HG03135 (cell line): ENCODE measurements around the gene FAM53C.
"Not testable (repeated sequence)": the region's sequence is repeated elsewhere in the genome, so short reads cannot be mapped to it uniquely, and the experiment has no call there.

ENCODE experiments used
- ATAC-seq: cut with Tn5 transposase; IDR thresholded peaks from one replicate; pipeline ENCODE4 v1.9.1; 2021; ENCODE audit warnings: mild to moderate bottlenecking, moderate library complexity; ENCODE audit not compliant: unreplicated experiment

The FAM53C gene

DNA sequence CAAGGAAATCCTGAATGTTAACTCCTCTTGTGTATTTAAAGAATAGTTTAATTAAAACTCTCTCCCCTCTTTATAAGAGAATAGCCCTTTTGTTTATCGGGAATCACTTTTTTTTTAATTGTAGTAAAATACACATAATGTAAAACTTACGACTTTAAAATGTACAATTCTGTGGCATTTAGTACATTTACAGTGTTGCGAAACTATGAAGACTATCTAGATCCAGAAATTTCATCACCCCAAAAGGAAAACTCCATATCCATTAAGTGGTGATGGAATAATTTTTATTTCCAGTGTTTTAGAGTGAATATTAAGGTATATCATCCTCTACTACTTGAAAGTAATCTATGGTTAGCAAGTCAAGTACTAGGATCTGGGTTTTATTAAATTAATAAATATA lies 51.3 kb downstream of the FAM53C start:
- ATAC-seq = no peak

DNA sequence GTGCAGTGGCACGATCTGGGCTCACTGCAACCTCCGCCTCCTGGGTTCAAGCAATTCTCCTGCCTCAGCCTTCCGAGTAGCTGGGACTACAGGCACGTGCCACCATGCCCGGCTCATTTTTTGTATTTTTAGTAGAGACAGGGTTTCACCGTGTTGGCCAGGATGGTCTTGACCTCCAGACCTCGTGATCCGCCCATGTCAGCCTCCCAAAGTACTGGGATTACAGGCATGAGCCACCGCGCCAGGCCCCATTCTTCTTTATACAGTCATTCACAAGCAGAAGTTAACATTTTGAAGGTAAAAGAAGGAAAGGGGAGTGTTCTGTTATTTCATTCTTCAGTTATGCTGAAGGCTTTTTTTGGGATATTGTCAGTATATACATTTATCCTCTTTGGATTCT lies 51.8 kb downstream of the FAM53C start:
- not testable (repeated sequence) for ATAC-seq

DNA sequence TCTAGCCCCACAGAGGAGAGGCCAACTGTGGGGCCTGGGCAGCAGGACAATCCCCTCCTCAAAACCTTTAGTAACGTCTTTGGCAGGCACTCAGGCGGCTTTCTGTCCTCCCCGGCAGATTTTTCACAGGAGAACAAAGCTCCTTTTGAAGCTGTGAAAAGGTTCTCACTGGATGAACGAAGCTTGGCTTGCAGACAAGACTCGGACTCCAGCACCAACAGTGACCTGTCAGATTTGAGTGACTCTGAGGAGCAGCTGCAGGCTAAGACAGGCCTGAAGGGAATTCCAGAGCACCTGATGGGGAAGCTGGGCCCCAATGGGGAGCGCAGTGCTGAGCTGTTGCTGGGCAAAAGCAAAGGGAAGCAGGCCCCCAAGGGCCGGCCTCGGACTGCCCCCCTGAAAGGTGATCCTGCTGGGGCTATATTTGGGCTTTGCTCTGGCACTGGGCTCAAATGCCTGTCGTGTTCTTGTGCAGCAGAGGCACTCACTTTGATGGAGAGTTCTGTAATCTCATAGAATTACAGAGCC lies 53.9 kb downstream of the FAM53C start:
- ATAC-seq = no peak
